Astrocyte of the cerebellum (primary cell): ENCODE results near the gene KRABD2.
"Not testable (repeated sequence)": the region's sequence is repeated elsewhere in the genome, so short reads cannot be mapped to it uniquely, and the experiment has no call there.

Source experiments
- DNase-seq: peaks from one replicate; pipeline ENCODE4 v3.0.0-alpha.2; 2011; ENCODE audit warnings: low read depth
- H3K4me3 ChIP-seq: 2 replicates; pipeline ENCODE4 v1.5.1; 2011; ENCODE audit warnings: mild to moderate bottlenecking, low read depth, low read length, moderate library complexity
- in situ Hi-C: cut with HindIII; loops from 2 replicates; pipeline ENCODE4 v1.10.0; 2017; ENCODE audit warnings: low sequenced_read_pairs
- TF ChIP-seq, protein P1 (sequence below): IDR thresholded peaks from 2 replicates; pipeline ENCODE4 v1.5.1; 2012; ENCODE audit warnings: low read length, low read depth, moderate library complexity, mild to moderate bottlenecking; ENCODE audit errors: missing control alignments

Gene KRABD2

DNA sequence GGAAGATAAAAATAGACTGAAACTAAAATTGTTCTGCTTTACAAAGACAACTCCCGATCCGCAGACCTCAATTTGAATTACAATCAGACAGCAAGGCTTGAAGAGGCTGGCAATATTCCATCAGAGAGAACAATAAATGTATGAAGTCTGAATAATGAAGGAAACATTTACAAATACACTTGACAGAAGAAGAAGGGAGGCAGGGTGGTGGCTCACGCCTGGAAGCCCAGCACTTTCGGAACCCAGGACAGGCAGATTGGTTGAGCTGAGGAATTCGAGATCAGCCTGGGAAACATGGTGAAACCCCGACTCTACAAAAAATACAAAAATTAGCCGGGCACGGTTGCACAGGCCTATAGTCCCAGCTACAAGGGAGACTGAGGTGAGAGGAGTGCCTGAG lies 22.3 kb downstream of the KRABD2 start:
- in situ Hi-C loops = no loop called here
- no peak overlapping the region for H3K4me3 ChIP-seq
- DNase-seq = no peak
- TF ChIP-seq, protein P1, sequence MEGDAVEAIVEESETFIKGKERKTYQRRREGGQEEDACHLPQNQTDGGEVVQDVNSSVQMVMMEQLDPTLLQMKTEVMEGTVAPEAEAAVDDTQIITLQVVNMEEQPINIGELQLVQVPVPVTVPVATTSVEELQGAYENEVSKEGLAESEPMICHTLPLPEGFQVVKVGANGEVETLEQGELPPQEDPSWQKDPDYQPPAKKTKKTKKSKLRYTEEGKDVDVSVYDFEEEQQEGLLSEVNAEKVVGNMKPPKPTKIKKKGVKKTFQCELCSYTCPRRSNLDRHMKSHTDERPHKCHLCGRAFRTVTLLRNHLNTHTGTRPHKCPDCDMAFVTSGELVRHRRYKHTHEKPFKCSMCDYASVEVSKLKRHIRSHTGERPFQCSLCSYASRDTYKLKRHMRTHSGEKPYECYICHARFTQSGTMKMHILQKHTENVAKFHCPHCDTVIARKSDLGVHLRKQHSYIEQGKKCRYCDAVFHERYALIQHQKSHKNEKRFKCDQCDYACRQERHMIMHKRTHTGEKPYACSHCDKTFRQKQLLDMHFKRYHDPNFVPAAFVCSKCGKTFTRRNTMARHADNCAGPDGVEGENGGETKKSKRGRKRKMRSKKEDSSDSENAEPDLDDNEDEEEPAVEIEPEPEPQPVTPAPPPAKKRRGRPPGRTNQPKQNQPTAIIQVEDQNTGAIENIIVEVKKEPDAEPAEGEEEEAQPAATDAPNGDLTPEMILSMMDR = no peak

DNA sequence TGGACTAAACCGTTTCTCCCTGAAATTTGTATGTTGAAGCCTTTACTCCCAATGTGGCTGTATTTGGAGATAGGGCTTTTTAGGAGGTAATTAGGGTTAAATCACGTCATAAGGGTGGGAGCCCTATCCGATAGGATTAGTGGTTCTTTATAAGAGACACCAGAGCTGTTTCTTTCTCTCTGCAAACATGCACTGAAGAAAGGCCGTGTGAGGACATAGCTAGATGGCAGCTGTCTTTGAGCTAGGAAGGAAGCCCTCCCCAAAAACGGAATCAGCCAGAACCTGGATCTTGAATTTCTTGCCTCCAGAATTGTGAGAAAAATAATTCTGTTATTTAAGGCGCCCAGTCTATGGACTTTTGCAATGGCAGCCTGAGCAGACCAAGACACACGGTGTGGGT lies 22.8 kb downstream of the KRABD2 start:
- no peak overlapping the region for H3K4me3 ChIP-seq
- in situ Hi-C loops = no loop called here
- TF ChIP-seq, protein P1 = no peak
- no peak for DNase-seq

DNA sequence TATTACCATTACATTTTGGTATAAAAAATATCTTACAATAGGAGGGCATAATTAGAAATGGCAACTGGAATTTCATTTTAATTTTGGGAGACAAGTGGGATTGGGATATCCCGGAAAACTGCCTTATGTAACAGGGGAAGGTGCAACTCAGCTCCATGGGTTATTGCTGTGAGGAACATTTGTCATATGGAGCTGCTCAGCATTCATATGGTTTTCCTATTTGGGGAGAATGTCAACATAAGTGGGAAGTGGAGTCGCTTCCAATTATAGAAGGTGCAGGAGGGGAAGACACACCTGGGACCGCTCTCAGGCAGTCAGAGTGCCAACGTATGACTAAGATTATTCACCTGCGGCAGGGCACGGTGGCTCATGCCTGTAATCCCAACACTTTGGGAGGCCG lies 26.2 kb downstream of the KRABD2 start:
- in situ Hi-C loops = no loop called here
- DNase-seq = no peak
- TF ChIP-seq, protein P1 = no peak
- no peak overlapping the region for H3K4me3 ChIP-seq

DNA sequence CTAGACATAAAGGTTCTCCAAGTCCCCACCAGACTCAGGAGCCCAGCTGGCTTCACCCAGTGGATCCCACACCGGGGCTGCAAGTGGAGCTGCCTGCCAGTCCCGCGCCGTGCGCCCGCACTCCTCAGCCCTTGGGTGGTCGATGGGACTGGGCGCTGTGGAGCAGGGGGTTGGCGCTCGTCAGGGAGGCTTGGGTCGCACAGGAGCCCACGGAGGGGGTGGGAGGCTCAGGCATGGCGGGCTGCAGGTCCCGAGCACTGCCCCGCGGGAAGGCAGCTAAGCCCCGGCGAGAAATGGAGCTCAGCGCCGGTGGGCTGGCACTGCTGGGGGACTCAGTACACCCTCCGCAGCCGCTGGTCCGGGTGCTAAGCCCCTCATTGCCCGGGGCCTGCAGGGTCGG lies 29.5 kb downstream of the KRABD2 start:
- in situ Hi-C loops, DNase-seq, H3K4me3 ChIP-seq: not testable (repeated sequence)

DNA sequence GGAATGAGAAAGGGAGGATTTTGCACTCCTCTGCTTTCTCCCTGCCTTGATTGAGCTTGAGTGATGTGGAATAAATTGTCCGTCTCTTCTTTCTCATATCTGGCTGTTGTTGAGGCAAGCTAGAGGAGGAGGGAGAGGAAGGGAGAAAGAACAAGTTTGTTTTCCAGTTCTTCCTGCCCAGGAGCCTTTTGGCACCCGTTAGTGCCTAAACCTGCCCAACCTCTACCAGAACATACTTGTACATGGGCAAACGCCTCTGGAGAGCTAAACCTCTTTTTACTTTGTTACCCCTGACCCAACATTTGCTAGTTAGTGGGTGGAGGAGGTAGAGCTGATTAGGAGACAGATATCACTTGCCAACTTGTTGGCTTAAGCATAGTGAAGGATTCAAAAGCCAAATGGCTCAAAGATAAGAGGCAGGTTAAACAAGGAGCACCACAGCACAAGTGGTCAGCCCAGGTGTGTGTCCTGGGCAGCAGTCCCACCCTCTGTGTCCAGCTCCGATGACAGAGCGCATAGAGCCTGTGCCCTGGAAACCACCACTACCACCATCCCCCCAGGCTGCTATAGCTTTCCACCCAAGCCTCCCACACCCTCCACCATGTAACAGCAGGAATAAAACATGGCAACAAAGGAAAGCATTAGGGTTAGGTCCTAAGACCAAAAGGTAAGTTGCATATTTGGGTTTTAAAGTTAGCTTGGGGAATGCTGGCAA lies 30.4 kb downstream of the KRABD2 start:
- in situ Hi-C loops = no loop called here
- no peak for DNase-seq
- TF ChIP-seq, protein P1 = no peak
- no peak overlapping the region for H3K4me3 ChIP-seq

DNA sequence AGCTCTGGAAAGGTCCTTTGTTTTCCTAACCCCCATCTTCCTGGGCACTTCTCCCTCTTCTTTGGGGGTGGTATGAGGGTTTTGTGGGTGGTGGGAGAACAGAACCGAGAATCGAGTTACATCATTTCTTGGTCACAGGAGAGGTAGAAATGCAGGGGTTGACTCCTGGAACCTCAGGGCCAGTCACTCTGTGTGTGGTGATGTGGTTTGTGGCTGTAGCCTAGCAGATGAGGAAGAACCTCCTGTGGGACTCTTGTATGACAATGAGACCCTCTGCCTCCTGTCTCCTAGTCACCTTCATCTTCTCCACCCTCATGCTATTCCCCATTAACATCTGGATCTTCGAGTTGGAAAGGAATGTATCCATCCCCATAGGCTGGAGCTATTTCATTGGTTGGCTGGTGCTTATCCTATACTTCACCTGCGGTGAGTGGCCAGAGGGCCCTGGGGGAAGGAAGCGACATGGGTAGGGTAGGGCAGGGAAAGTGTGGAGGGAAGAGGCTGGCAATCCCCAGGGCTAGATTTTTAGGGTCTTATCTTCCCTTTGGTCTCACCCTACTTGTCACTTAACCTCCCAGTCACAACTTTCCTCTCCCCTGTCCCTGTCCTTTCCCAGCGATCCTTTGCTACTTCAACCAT lies 31.3 kb downstream of the KRABD2 start:
- TF ChIP-seq, protein P1 = no peak
- in situ Hi-C loops = no loop called here
- no peak for DNase-seq
- H3K4me3 ChIP-seq = no peak overlapping the region

DNA sequence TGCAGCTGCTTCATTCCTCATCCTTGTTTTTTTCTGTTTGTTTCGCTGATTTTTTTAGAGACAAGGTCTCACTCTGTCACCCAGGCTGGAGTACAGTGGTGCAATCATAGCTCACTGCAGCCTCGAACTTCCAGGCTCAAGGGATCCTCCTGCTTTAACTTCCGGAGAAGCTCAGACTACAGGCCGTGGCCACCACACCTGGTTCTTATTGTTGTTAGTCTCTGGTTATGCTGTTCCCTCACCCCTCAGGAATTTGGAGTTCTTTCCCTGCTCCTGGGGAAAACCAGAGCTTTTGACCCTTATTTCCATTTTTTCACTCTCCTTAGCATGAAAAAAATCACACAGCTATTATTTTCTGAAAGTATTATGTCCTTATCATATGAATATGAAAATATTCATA lies 35.0 kb downstream of the KRABD2 start:
- in situ Hi-C loops = no loop called here
- TF ChIP-seq, protein P1 = no peak
- H3K4me3 ChIP-seq = no peak overlapping the region
- no peak for DNase-seq
